Non-pigmented ciliary epithelial cell (primary cell): ENCODE measurements around the gene MYL4.

Experiments used
- DNase-seq: peaks from one replicate; pipeline ENCODE4 v3.0.0-alpha.2; 2010; ENCODE audit warnings: low read depth

Gene MYL4

GRCh38 chr17:47273245-47273644, 64.1 kb downstream of the MYL4 start:
- DNase-seq: no peak
